Measurements from ENCODE around the gene SCML1. TPM values are rescaled to one million over a fixed set of nuclear protein-coding genes. Genes with fewer than 3 reads are reported as not detected.

Gene SCML1
- total and polyA plus RNA-seq, 2 of the 4 experiments (the other 2 are of a cell fraction) = 4.1 to 12.2 TPM

GRCh38 chrX:17689971-17690409, 47.3 kb upstream of the SCML1 start:
- no peak for TF ChIP-seq MAZ (IDR thresholded peaks at IDR 0.05; ENCODE audit: borderline replicate concordance, low read depth, low read length)
- TF ChIP-seq SMC3 (IDR thresholded peaks at IDR 0.05; ENCODE audit: low read depth, low read length) = peak; percentile 88
- peak; percentile 84 for TF ChIP-seq MAFK (IDR thresholded peaks at IDR 0.05; ENCODE audit: low read depth, low read length)
- TF ChIP-seq CHD1 (IDR thresholded peaks at IDR 0.05; ENCODE audit: low read depth, low read length) = no peak
- peak; percentile 88 for TF ChIP-seq RAD21 (IDR thresholded peaks at IDR 0.05; ENCODE audit: low read length)
- TF ChIP-seq CEBPB (IDR thresholded peaks at IDR 0.05; ENCODE audit: low read depth, low read length) = no peak
- TF ChIP-seq CTCF (conservative IDR thresholded peaks at IDR 0.05; ENCODE audit: low read depth, low read length) = peak; percentile 80
- Histone ChIP-seq H2AFZ (replicated peaks; ENCODE audit: low read length, poor library complexity) (no peak overlapping the region), H2BK20ac (ENCODE audit: low read depth, low read length) (no peak overlapping the region), H2AK9ac (replicated peaks; ENCODE audit: low read depth, low read length, poor library complexity) (no peak overlapping the region), H3K36me3 (ENCODE audit: control insufficient read depth, insufficient read depth, low read length) (no peaks in the 10 kb centered on the region), H3K27me3 (ENCODE audit: control insufficient read depth, insufficient read depth, low read length) (no peaks in the 10 kb centered on the region; the same call in 1 of the 2 replicates), H4K5ac (ENCODE audit: low read depth, low read length) (no peak overlapping the region), H4K91ac (ENCODE audit: insufficient read depth, low read depth, low read length) (no peak overlapping the region), H3K4me1 (ENCODE audit: control insufficient read depth, insufficient read depth, low read length) (no peaks in the 10 kb centered on the region), H4K8ac (ENCODE audit: low read depth in 2 of 2, low read length in 2 of 2) (no peak overlapping the region), H3K4ac (ENCODE audit: low read depth, low read length) (no peak overlapping the region), H4K20me1 (ENCODE audit: insufficient read depth, low read length) (no peaks in the 10 kb centered on the region), H3K14ac (replicated peaks; ENCODE audit: low read depth, low read length) (no peak overlapping the region), H3K9me3 (ENCODE audit: control insufficient read depth, insufficient read depth, low read length) (no peaks in the 10 kb centered on the region), H3K4me2 (ENCODE audit: low read depth, low read length) (no peak overlapping the region), H3K79me1 (ENCODE audit: low read depth in 1 of 2, low read length in 2 of 2) (no peaks in the 10 kb centered on the region), H2BK120ac (ENCODE audit: low read depth, low read length) (no peak overlapping the region), H3K9ac (ENCODE audit: low read depth, low read length) (no peak overlapping the region), H2AK5ac (ENCODE audit: low read depth, low read length) (no peak overlapping the region), H2BK5ac (ENCODE audit: low read depth, low read length, poor library complexity, severe bottlenecking) (no peak overlapping the region), H2BK15ac (ENCODE audit: low read depth, low read length) (no peak overlapping the region), H3K23ac (ENCODE audit: low read depth, low read length) (no peak overlapping the region), H3K18ac (ENCODE audit: low read depth, low read length) (no peak overlapping the region), H3K9me1 (ENCODE audit: insufficient read depth, low read length) (no peaks in the 10 kb centered on the region), H3K27ac (ENCODE audit: insufficient read depth, low read length) (no peak overlapping the region), H3K4me3 (ENCODE audit: insufficient read depth, low read depth, low read length) (no peak overlapping the region), H3K56ac (ENCODE audit: extremely low read depth, insufficient read depth, low read length) (no peak overlapping the region)
- CTCF ChIA-PET = interaction anchor here (0.7 to 1.4 kb wide), 3 partner anchors 155 to 696 kb away, joined by 3 to 4 read pairs (median 3); no protein-coding TSS in a partner anchor
- no CpG with 5 or more reads among the region's 4 CpGs for WGBS, 2 experiments (ENCODE audit: extremely low coverage in 2 of 2, insufficient read length in 1 of 2)
- DNase-seq (peak; percentile 72), ATAC-seq (ENCODE audit: low read depth) (peak; percentile 94)
- dilution Hi-C loops (cut with HindIII; ENCODE audit: low sequenced_read_pairs, unreplicated experiment) = no loop called here
- intact Hi-C loops (cut with micrococcal nuclease) = loop anchor here (1.0 to 2.0 kb wide), 6 partner anchors 98 to 864 kb away; no protein-coding TSS in a partner anchor
- POLR2A ChIA-PET (ENCODE audit: unreplicated experiment) = no interaction called here
- no TSS peak for BruUV-seq (replicated peaks)
- in situ Hi-C loops (cut with MboI; ENCODE audit: low sequenced_read_pairs) = loop anchor here (10.0 to 25.0 kb wide), 2 partner anchors 445 to 853 kb away; no protein-coding TSS in a partner anchor

Measured in IMR-90 (cell line).